ENCODE measurements around the gene SPPL2A.

- TF ChIP-seq CTCF (IDR thresholded peaks at IDR 0.05; ENCODE audit: borderline replicate concordance, extremely low read depth, low read length, poor library complexity, severe bottlenecking) (peak; percentile 8), EZH2 (IDR thresholded peaks at IDR 0.05; ENCODE audit: borderline replicate concordance, low read depth, low read length, severe bottlenecking) (no peak)
These were observed 11.5 kb upstream of the SPPL2A start for GRCh38 chr15:50777042-50777441.

Measured in DND-41 (cell line).